Endothelial cell of umbilical vein (primary cell): Measurements from ENCODE around the gene NEK6.

Experiments
- EZH2 ChIP-seq: IDR thresholded peaks from 2 replicates; pipeline ENCODE4 v1.6.1; 2012; ENCODE audit warnings: borderline replicate concordance, low read depth, mild to moderate bottlenecking, moderate library complexity, low read length, inconsistent platforms; ENCODE audit not compliant: severe bottlenecking
- FOS ChIP-seq: IDR thresholded peaks from 2 replicates; pipeline ENCODE4 v1.6.1; 2011; ENCODE audit warnings: mild to moderate bottlenecking, low read length, moderate library complexity, borderline replicate concordance; ENCODE audit not compliant: insufficient read depth
- GATA2 ChIP-seq: IDR thresholded peaks from 2 replicates; pipeline ENCODE4 v1.7.0; 2011; ENCODE audit warnings: low read depth, mild to moderate bottlenecking, moderate library complexity, mixed read lengths, low read length; ENCODE audit not compliant: insufficient read length, insufficient read depth
- JUN ChIP-seq: IDR thresholded peaks from 2 replicates; pipeline ENCODE4 v1.6.1; 2011; ENCODE audit warnings: borderline replicate concordance, low read depth; ENCODE audit not compliant: insufficient read length, insufficient read depth
- MYC ChIP-seq: IDR thresholded peaks from one replicate; pipeline ENCODE4 v1.6.1; 2011; ENCODE audit warnings: mild to moderate bottlenecking, low read depth, low read length
- POLR2A ChIP-seq: IDR thresholded peaks from 2 replicates; pipeline ENCODE4 v1.6.1; 2012; ENCODE audit warnings: low read depth, mild to moderate bottlenecking, control low read depth, low read length
- POLR2AphosphoS5 ChIP-seq: IDR thresholded peaks from 2 replicates; pipeline ENCODE4 v1.6.1; 2012; ENCODE audit warnings: low read depth, mild to moderate bottlenecking, control low read depth, low read length, moderate library complexity; ENCODE audit not compliant: insufficient read depth
- TF ChIP-seq, protein P1 (sequence below), 2 donors: IDR thresholded peaks; 1 replicate in 1 of 2; 2 replicates in 1 of 2; pipeline ENCODE4 v1.5.1; 2011; ENCODE audit warnings: low read length in 2 of 2, mild to moderate bottlenecking in 2 of 2, moderate library complexity in 2 of 2, control low read depth in 1 of 2, inconsistent platforms in 1 of 2, low read depth in 1 of 2; ENCODE audit not compliant: insufficient read depth in 1 of 2; ENCODE audit errors: extremely low read depth in 1 of 2
- TF ChIP-seq, protein P2 (sequence below): IDR thresholded peaks from 2 replicates; pipeline ENCODE4 v1.6.1; 2011; ENCODE audit not compliant: insufficient read depth, insufficient read length

DNA sequence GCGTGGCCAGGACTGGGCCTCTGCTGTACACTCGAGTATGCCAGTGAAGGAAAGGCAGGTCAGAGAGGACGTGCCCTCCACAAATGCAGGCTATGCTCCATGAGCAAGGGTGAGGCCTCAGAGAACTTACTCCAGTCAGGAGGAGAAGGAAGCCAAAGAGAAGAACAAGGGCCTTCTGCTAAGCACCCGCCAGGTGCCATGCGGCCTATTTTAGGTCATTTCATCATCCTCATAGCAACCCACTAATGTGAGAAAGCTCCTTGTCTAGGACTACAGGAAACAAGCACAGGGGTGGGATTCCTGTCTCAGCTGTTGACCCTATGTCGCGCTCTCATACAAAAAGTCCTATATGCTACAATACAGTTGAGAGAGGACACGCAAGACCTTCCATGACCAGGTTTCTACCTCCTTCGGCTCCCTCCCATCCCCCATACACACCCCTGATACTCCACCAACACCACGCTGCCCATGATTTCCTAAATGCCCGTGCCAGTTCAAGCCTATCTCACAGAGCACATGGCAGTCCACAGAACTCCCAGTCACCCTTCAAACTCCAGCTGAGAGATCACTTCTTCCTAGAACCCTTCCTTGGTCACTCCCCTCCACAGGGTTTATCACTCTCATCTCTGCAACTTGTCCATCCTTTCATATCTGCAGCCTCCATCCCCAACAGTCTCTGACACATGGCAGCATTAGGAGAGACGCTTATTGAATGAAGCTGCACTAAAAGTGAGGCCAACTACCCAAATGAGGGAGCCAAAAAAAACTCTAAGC lies 130.7 kb downstream of the NEK6 start:
- TF ChIP-seq, protein P1, sequence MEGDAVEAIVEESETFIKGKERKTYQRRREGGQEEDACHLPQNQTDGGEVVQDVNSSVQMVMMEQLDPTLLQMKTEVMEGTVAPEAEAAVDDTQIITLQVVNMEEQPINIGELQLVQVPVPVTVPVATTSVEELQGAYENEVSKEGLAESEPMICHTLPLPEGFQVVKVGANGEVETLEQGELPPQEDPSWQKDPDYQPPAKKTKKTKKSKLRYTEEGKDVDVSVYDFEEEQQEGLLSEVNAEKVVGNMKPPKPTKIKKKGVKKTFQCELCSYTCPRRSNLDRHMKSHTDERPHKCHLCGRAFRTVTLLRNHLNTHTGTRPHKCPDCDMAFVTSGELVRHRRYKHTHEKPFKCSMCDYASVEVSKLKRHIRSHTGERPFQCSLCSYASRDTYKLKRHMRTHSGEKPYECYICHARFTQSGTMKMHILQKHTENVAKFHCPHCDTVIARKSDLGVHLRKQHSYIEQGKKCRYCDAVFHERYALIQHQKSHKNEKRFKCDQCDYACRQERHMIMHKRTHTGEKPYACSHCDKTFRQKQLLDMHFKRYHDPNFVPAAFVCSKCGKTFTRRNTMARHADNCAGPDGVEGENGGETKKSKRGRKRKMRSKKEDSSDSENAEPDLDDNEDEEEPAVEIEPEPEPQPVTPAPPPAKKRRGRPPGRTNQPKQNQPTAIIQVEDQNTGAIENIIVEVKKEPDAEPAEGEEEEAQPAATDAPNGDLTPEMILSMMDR (IDR thresholded peaks at IDR 0.05; ENCODE audit: extremely low read depth in 1 of 2, insufficient read depth in 1 of 2, low read depth in 1 of 2, low read length in 2 of 2), result no peak
- TF ChIP-seq, protein P2, sequence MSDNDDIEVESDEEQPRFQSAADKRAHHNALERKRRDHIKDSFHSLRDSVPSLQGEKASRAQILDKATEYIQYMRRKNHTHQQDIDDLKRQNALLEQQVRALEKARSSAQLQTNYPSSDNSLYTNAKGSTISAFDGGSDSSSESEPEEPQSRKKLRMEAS, result no peak
- no peak for TF ChIP-seq POLR2A
- TF ChIP-seq FOS, result no peak
- TF ChIP-seq EZH2, result no peak
- TF ChIP-seq POLR2AphosphoS5, result no peak
- no peak for TF ChIP-seq JUN
- TF ChIP-seq MYC, result no peak
- no peak for TF ChIP-seq GATA2
